ENCODE data around the gene CERK. TPM values are rescaled to one million over a fixed set of nuclear protein-coding genes. Genes with fewer than 3 reads are reported as not detected.

CERK gene
- total and polyA plus RNA-seq, 9 of the 15 experiments (the other 6 are each of a cell fraction or from before 2014, with no cell fraction given): 1.1 to 14.9 (median 8.7) TPM

- no peak for TF ChIP-seq ZBTB12 (CRISPR knock-in tag; IDR thresholded peaks at IDR 0.05)
- CTCF ChIA-PET (ENCODE audit: low intra/inter-chr PET ratio): no interaction called here
- POLR2A ChIA-PET: no interaction called here
- no peak overlapping the region for H3K4me3 ChIP-seq
- H3K4me1 ChIP-seq (replicated peaks in 1 of 2; ENCODE audit: control insufficient read depth in 2 of 2, insufficient read depth in 2 of 2, low read length in 2 of 2): peaks cover 0 to 4% of the 10 kb centered on the region in 2 experiments; a peak in 2 of 5 replicates
- no peaks in the 10 kb centered on the region; the same call in 1 of the 2 replicates for H4K20me1 ChIP-seq (replicated peaks; ENCODE audit: control insufficient read depth, insufficient read depth, low read length)
- WGBS (ENCODE audit: insufficient coverage, low coverage, missing lambda C conversion rate): 94% methylated on average over 8 of the region's 31 CpGs
- no peak overlapping the region for H3K9ac ChIP-seq (ENCODE audit: insufficient read depth in 1 of 2, low read depth in 2 of 2, low read length in 2 of 2)
- in situ Hi-C loops (cut with MboI): loop anchor here (10.0 kb wide), 1 partner anchor 113 kb away; no protein-coding TSS in a partner anchor
- ATAC-seq (no peak), FAIRE-seq (no peak), DNase-seq (ENCODE audit: extremely low read depth in 1 of 4, low spot score in 3 of 4) (no peak)
- no TSS peak for BruUV-seq (replicated peaks)
- intact Hi-C loops (cut with micrococcal nuclease): no loop called here
- no peak overlapping the region for H2AFZ ChIP-seq (ENCODE audit: low read depth, low read length)
- H3K79me2 ChIP-seq (ENCODE audit: control insufficient read depth, insufficient read depth, low read length): no peaks in the 10 kb centered on the region
- no peak overlapping the region for H3K4me2 ChIP-seq (ENCODE audit: insufficient read depth, low read length)
- H3K9me3 ChIP-seq (replicated peaks; ENCODE audit: control insufficient read depth, insufficient read depth, low read depth, low read length): no peaks in the 10 kb centered on the region
- no peak overlapping the region for H3K27ac ChIP-seq (ENCODE audit: extremely low read depth, low read depth, low read length)
- H3K9me1 ChIP-seq (ENCODE audit: control insufficient read depth, insufficient read depth, low read length): no peaks in the 10 kb centered on the region
- H3K36me3 ChIP-seq (ENCODE audit: control insufficient read depth, insufficient read depth, low read length): peaks cover 23% of the 10 kb centered on the region; the same call in 1 of the 3 replicates
- H3K27me3 ChIP-seq (ENCODE audit: control insufficient read depth in 2 of 2, insufficient read depth in 2 of 2, low read length in 2 of 2): no peaks in the 10 kb centered on the region
Measured at GRCh38 chr22:46678003-46678657, 59.9 kb downstream of the CERK start.

- POLR2A ChIA-PET: no interaction called here
- H3K79me2 ChIP-seq (ENCODE audit: control insufficient read depth, insufficient read depth, low read length): no peaks in the 10 kb centered on the region
- H4K20me1 ChIP-seq (replicated peaks; ENCODE audit: control insufficient read depth, insufficient read depth, low read length): no peaks in the 10 kb centered on the region; the same call in 1 of the 2 replicates
- BruUV-seq (replicated peaks): TSS peak; percentile 38
- no peak overlapping the region for H3K9ac ChIP-seq (ENCODE audit: insufficient read depth in 1 of 2, low read depth in 2 of 2, low read length in 2 of 2)
- peaks cover 26% of the 10 kb centered on the region; the same call in 1 of the 3 replicates for H3K36me3 ChIP-seq (ENCODE audit: control insufficient read depth, insufficient read depth, low read length)
- CTCF ChIA-PET (ENCODE audit: low intra/inter-chr PET ratio): no interaction called here
- no peak overlapping the region for H3K4me2 ChIP-seq (ENCODE audit: insufficient read depth, low read length)
- H3K27me3 ChIP-seq (ENCODE audit: control insufficient read depth in 2 of 2, insufficient read depth in 2 of 2, low read length in 2 of 2): no peaks in the 10 kb centered on the region
- in situ Hi-C loops (cut with MboI) (loop anchor here (10.0 kb wide), 1 partner anchor 113 kb away; no protein-coding TSS in a partner anchor), intact Hi-C loops (cut with micrococcal nuclease) (no loop called here)
- no peak for DNase-seq (ENCODE audit: extremely low read depth in 1 of 4, low spot score in 3 of 4)
- 95% methylated on average over 12 of the region's 28 CpGs for WGBS (ENCODE audit: insufficient coverage, low coverage, missing lambda C conversion rate)
- H3K9me1 ChIP-seq (ENCODE audit: control insufficient read depth, insufficient read depth, low read length): no peaks in the 10 kb centered on the region
- H3K27ac ChIP-seq (ENCODE audit: extremely low read depth, low read depth, low read length): no peak overlapping the region
- peaks cover 0 to 7% of the 10 kb centered on the region in 2 experiments; a peak in 2 of 5 replicates for H3K4me1 ChIP-seq (replicated peaks in 1 of 2; ENCODE audit: control insufficient read depth in 2 of 2, insufficient read depth in 2 of 2, low read length in 2 of 2)
- no peak for ATAC-seq
- no peaks in the 10 kb centered on the region for H3K9me3 ChIP-seq (replicated peaks; ENCODE audit: control insufficient read depth, insufficient read depth, low read depth, low read length)
- no peak overlapping the region for H3K4me3 ChIP-seq
- FAIRE-seq: no peak
- no peak overlapping the region for H2AFZ ChIP-seq (ENCODE audit: low read depth, low read length)
- TF ChIP-seq SMARCE1 (IDR thresholded peaks at IDR 0.05) (no peak), HDAC1 (IDR thresholded peaks at IDR 0.05) (no peak), ILK (tag; IDR thresholded peaks at IDR 0.05; ENCODE audit: borderline replicate concordance, low read depth) (no peak), ZBTB2 (IDR thresholded peaks at IDR 0.05) (no peak), ZNF232 (CRISPR knock-in tag; IDR thresholded peaks at IDR 0.05) (no peak), ZFPM2 (CRISPR knock-in tag; IDR thresholded peaks at IDR 0.05) (no peak), RB1 (IDR thresholded peaks at IDR 0.05; ENCODE audit: low read depth) (no peak)
Measured at GRCh38 chr22:46677323-46678002, 60.6 kb downstream of the CERK start.
